ENCODE measurements around the gene RCL1. TPM values are rescaled to one million over a fixed set of nuclear protein-coding genes. Genes with fewer than 3 reads are reported as not detected.

RCL1 gene
- total and polyA plus RNA-seq, 2 donors (not counting 3 experiments of a cell fraction or from before 2014, with no cell fraction given): 12.9 to 13.2 TPM

DNA sequence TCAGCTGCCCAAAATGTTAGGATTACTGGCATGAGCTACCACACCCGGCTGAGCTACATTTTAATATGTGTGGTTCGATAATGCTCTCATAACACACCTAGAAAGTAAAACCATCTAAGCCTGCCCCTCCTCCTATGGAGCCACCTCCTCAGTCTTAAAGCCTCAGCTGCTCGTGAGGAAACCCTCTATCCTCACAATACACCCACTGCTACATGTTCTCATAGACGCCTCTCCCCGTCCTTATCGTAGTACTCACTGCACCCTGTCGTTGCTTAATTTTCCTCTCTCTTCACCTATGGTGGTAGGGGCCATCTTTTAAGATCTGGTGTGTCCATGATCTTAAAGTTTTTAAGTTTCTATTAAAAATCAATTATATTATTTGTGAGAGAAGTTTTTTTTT lies 72.9 kb downstream of the RCL1 start:
- no peaks in the 10 kb centered on the region for H3K36me3 ChIP-seq (ENCODE audit: control insufficient read depth in 2 of 2, extremely low read depth in 1 of 2, insufficient read depth in 2 of 2, low read length in 2 of 2)
- no peaks in the 10 kb centered on the region for H3K79me2 ChIP-seq (ENCODE audit: control insufficient read depth, insufficient read depth, low read length)
- POLR2A ChIA-PET: no interaction called here
- dilution Hi-C loops (cut with MboI; ENCODE audit: extremely low pct_ligation_motif_present, low sequenced_read_pairs): no loop called here
- H3K9ac ChIP-seq (replicated peaks; ENCODE audit: extremely low read depth, insufficient read depth, low read length): no peak overlapping the region
- no peaks in the 10 kb centered on the region for H3K27me3 ChIP-seq (ENCODE audit: control insufficient read depth in 2 of 2, insufficient read depth in 2 of 2, low read length in 2 of 2)
- BruUV-seq (replicated peaks): no TSS peak
- no peak overlapping the region for H2AFZ ChIP-seq (ENCODE audit: low read depth, low read length)
- DNase-seq (ENCODE audit: low read depth, low spot score) (no peak), FAIRE-seq (no peak)
- H3K4me3 ChIP-seq (replicated peaks in 1 of 3; ENCODE audit: insufficient read depth in 1 of 3, low read depth in 1 of 3, low read length in 3 of 3): no peak overlapping the region
- no peaks in the 10 kb centered on the region for H3K9me1 ChIP-seq (replicated peaks; ENCODE audit: control insufficient read depth, extremely low read depth, insufficient read depth, low read length)
- peaks cover 6% of the 10 kb centered on the region for H3K4me1 ChIP-seq (ENCODE audit: control insufficient read depth, extremely low read depth, insufficient read depth, low read length)
- intact Hi-C loops (cut with micrococcal nuclease): no loop called here
- no peak for TF ChIP-seq FOS (IDR thresholded peaks at IDR 0.05; ENCODE audit: borderline replicate concordance, insufficient read depth, low read length)
- H4K20me1 ChIP-seq (replicated peaks; ENCODE audit: control insufficient read depth, extremely low read depth, insufficient read depth, low read length): no peaks in the 10 kb centered on the region
- no peaks in the 10 kb centered on the region for H3K9me3 ChIP-seq (replicated peaks; ENCODE audit: control insufficient read depth, insufficient read depth, low read length)
- no peak overlapping the region for H3K27ac ChIP-seq (ENCODE audit: insufficient read depth, low read depth, low read length)
- CTCF ChIA-PET: interaction anchor here (0.8 to 1.4 kb wide), 3 partner anchors 12 to 58 kb away, joined by 3 to 5 read pairs (median 3); no protein-coding TSS in a partner anchor
- H3K4me2 ChIP-seq (ENCODE audit: insufficient read depth, low read length): no peak overlapping the region

DNA sequence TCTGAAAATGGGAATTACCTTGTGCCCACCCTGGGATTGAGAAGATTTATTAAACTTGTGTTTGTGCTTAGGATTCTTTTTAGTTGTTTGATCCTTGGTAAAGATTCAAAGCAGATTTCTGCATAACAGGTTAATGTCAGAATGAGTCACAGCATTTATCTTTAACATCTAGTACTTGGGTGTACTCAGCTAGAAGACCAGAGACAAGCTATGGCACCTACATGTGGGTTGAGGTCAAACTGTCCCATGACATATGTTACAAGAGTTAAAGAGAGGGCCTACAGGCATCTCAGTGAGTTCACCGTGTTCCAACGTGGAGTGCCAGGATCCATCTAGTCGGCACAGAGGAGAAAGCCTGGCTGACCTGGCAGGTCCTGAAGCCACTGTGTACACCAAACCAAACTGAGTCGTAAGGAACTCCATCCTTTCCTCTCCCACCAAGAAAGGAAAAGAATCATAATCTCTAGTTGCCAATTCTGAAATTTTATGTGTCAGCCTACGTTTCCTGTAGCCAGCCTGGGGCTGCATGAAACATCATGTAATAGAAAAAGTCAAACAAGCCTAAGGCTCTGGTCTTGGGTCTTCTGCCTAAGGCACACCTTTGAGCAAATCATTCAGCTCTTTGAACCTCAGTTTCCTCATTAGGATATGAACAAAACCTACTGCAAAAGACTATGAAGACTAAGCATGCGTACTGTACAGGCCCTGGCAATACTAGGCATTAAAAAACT lies 73.7 kb downstream of the RCL1 start:
- Histone ChIP-seq H3K9me3 (replicated peaks; ENCODE audit: control insufficient read depth, insufficient read depth, low read length) (no peaks in the 10 kb centered on the region), H3K4me1 (ENCODE audit: control insufficient read depth, extremely low read depth, insufficient read depth, low read length) (peaks cover 6% of the 10 kb centered on the region), H3K4me2 (ENCODE audit: insufficient read depth, low read length) (no peak overlapping the region), H3K4me3 (replicated peaks in 1 of 3; ENCODE audit: insufficient read depth in 1 of 3, low read depth in 1 of 3, low read length in 3 of 3) (no peak overlapping the region), H3K27me3 (ENCODE audit: control insufficient read depth in 2 of 2, insufficient read depth in 2 of 2, low read length in 2 of 2) (no peaks in the 10 kb centered on the region), H3K79me2 (ENCODE audit: control insufficient read depth, insufficient read depth, low read length) (no peaks in the 10 kb centered on the region), H3K36me3 (ENCODE audit: control insufficient read depth in 2 of 2, extremely low read depth in 1 of 2, insufficient read depth in 2 of 2, low read length in 2 of 2) (no peaks in the 10 kb centered on the region), H2AFZ (ENCODE audit: low read depth, low read length) (no peak overlapping the region), H4K20me1 (replicated peaks; ENCODE audit: control insufficient read depth, extremely low read depth, insufficient read depth, low read length) (no peaks in the 10 kb centered on the region), H3K27ac (ENCODE audit: insufficient read depth, low read depth, low read length) (no peak overlapping the region), H3K9me1 (replicated peaks; ENCODE audit: control insufficient read depth, extremely low read depth, insufficient read depth, low read length) (no peaks in the 10 kb centered on the region), H3K9ac (replicated peaks; ENCODE audit: extremely low read depth, insufficient read depth, low read length) (no peak overlapping the region)
- DNase-seq (ENCODE audit: low read depth, low spot score) (peak; percentile 9), FAIRE-seq (no peak)
- no TSS peak for BruUV-seq (replicated peaks)
- TF ChIP-seq GATA2 (IDR thresholded peaks at IDR 0.05; ENCODE audit: insufficient read depth, insufficient read length, low read depth, low read length) (peak; percentile 75), FOS (IDR thresholded peaks at IDR 0.05; ENCODE audit: borderline replicate concordance, insufficient read depth, low read length) (peak; percentile 32)
- TF ChIP-seq, protein P1, sequence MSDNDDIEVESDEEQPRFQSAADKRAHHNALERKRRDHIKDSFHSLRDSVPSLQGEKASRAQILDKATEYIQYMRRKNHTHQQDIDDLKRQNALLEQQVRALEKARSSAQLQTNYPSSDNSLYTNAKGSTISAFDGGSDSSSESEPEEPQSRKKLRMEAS (IDR thresholded peaks at IDR 0.05; ENCODE audit: insufficient read depth, insufficient read length): no peak
- dilution Hi-C loops (cut with MboI; ENCODE audit: extremely low pct_ligation_motif_present, low sequenced_read_pairs) (no loop called here), intact Hi-C loops (cut with micrococcal nuclease) (no loop called here)
- CTCF ChIA-PET: interaction anchor here (0.8 to 1.4 kb wide), 3 partner anchors 13 to 57 kb away, joined by 3 to 5 read pairs (median 3); no protein-coding TSS in a partner anchor
- POLR2A ChIA-PET: no interaction called here

Measured in endothelial cell of umbilical vein (primary cell).